Mononuclear cell (primary cell): ENCODE results near the gene TMEM270. TPM values are rescaled to one million over a fixed set of nuclear protein-coding genes. Genes with fewer than 3 reads are reported as not detected.

ENCODE experiments used
- H3K27me3 ChIP-seq: 2 replicates; pipeline ENCODE4 v1.6.0; 2011; ENCODE audit warnings: low read length, control low read depth; ENCODE audit not compliant: insufficient read depth
- H3K4me1 ChIP-seq: 2 replicates; pipeline ENCODE4 v1.5.1; 2011; ENCODE audit warnings: mild to moderate bottlenecking, low read length, control low read depth; ENCODE audit not compliant: insufficient read depth
- H3K4me3 ChIP-seq: 2 replicates; pipeline ENCODE4 v1.5.1; 2011; ENCODE audit warnings: mild to moderate bottlenecking, low read length, moderate library complexity
- H3K9me3 ChIP-seq: 2 replicates; pipeline ENCODE4 v1.5.1; 2011; ENCODE audit warnings: low read depth, mild to moderate bottlenecking, control low read depth, low read length
- total RNA-seq: library from RNA; depleted of rRNA; stranded (reverse); fragments of >200 nt; gene quantifications from one replicate; pipeline ENCODE4 v1.2.3, GENCODE V29; 2012

The TMEM270 gene
- total RNA-seq, 1 donor = not detected

GRCh38 chr7:73900286-73900685 lies 39.3 kb downstream of the TMEM270 start:
- Histone ChIP-seq H3K4me3 (no peak overlapping the region), H3K27me3 (no peaks in the 10 kb centered on the region), H3K9me3 (no peaks in the 10 kb centered on the region)

GRCh38 chr7:73901231-73901822 lies 40.4 kb downstream of the TMEM270 start:
- Histone ChIP-seq H3K9me3 (no peaks in the 10 kb centered on the region), H3K27me3 (no peaks in the 10 kb centered on the region), H3K4me3 (no peak overlapping the region), H3K4me1 (no peaks in the 10 kb centered on the region)

More at GRCh38 chr7:73900286-73900685, 39.3 kb downstream of the TMEM270 start:
- no peaks in the 10 kb centered on the region for H3K4me1 ChIP-seq

- no peaks in the 10 kb centered on the region for H3K9me3 ChIP-seq
- no peak overlapping the region for H3K4me3 ChIP-seq
- no peaks in the 10 kb centered on the region for H3K4me1 ChIP-seq
- no peaks in the 10 kb centered on the region for H3K27me3 ChIP-seq
Observed at GRCh38 chr7:73901823-73902597, 41.1 kb downstream of the TMEM270 start.

GRCh38 chr7:73903321-73904218 lies 42.6 kb downstream of the TMEM270 start:
- H3K4me1 ChIP-seq = no peaks in the 10 kb centered on the region
- no peak overlapping the region for H3K4me3 ChIP-seq
- H3K9me3 ChIP-seq = no peaks in the 10 kb centered on the region

GRCh38 chr7:73904219-73905137 lies 43.5 kb downstream of the TMEM270 start:
- Histone ChIP-seq H3K27me3 (no peaks in the 10 kb centered on the region), H3K4me1 (peaks cover 5% of the 10 kb centered on the region), H3K9me3 (no peaks in the 10 kb centered on the region), H3K4me3 (no peak overlapping the region)

More at GRCh38 chr7:73903321-73904218, 42.6 kb downstream of the TMEM270 start:
- H3K27me3 ChIP-seq = no peaks in the 10 kb centered on the region

- Histone ChIP-seq H3K9me3 (no peaks in the 10 kb centered on the region), H3K4me3 (no peak overlapping the region), H3K4me1 (peaks cover 8% of the 10 kb centered on the region), H3K27me3 (no peaks in the 10 kb centered on the region)
Observed at GRCh38 chr7:73905360-73905759, 44.4 kb downstream of the TMEM270 start.

GRCh38 chr7:73906874-73907273 lies 45.9 kb downstream of the TMEM270 start:
- no peaks in the 10 kb centered on the region for H3K9me3 ChIP-seq

GRCh38 chr7:73907554-73908122 lies 46.7 kb downstream of the TMEM270 start:
- Histone ChIP-seq H3K4me3 (no peak overlapping the region), H3K27me3 (no peaks in the 10 kb centered on the region), H3K4me1 (peaks cover 8% of the 10 kb centered on the region), H3K9me3 (no peaks in the 10 kb centered on the region)

More at GRCh38 chr7:73906874-73907273, 45.9 kb downstream of the TMEM270 start:
- H3K4me3 ChIP-seq = no peak overlapping the region
- H3K27me3 ChIP-seq = no peaks in the 10 kb centered on the region
- peaks cover 8% of the 10 kb centered on the region for H3K4me1 ChIP-seq

GRCh38 chr7:73908123-73908611 lies 47.2 kb downstream of the TMEM270 start:
- Histone ChIP-seq H3K4me3 (no peak overlapping the region), H3K27me3 (no peaks in the 10 kb centered on the region), H3K9me3 (no peaks in the 10 kb centered on the region), H3K4me1 (peaks cover 8% of the 10 kb centered on the region)

- H3K4me1 ChIP-seq = peaks cover 8% of the 10 kb centered on the region
- no peaks in the 10 kb centered on the region for H3K27me3 ChIP-seq
- no peak overlapping the region for H3K4me3 ChIP-seq
- no peaks in the 10 kb centered on the region for H3K9me3 ChIP-seq
Observed at GRCh38 chr7:73909051-73909941, 48.3 kb downstream of the TMEM270 start.

GRCh38 chr7:73909996-73910395 lies 49.0 kb downstream of the TMEM270 start:
- H3K27me3 ChIP-seq = no peaks in the 10 kb centered on the region
- no peaks in the 10 kb centered on the region for H3K9me3 ChIP-seq
- no peak overlapping the region for H3K4me3 ChIP-seq
- peaks cover 8% of the 10 kb centered on the region for H3K4me1 ChIP-seq

GRCh38 chr7:73912223-73912622 lies 51.3 kb downstream of the TMEM270 start:
- Histone ChIP-seq H3K4me3 (no peak overlapping the region), H3K9me3 (no peaks in the 10 kb centered on the region), H3K27me3 (no peaks in the 10 kb centered on the region), H3K4me1 (peaks cover 8% of the 10 kb centered on the region)
